K562 (cell line): ENCODE data around the gene ADAM15. TPM values are rescaled to one million over a fixed set of nuclear protein-coding genes. Genes with fewer than 3 reads are reported as not detected.

Source experiments
- ARID4B ChIP-seq: sonication (generic); formaldehyde crosslinking; IDR thresholded peaks from 2 replicates; pipeline ENCODE4 v1.8.0; 2022; ENCODE audit warnings: mild to moderate bottlenecking, missing genetic modification reagents
- CTBP1 ChIP-seq: fragments of 450-650 bp; IDR thresholded peaks from 2 replicates; pipeline ENCODE4 v1.6.1; 2016; ENCODE audit warnings: borderline replicate concordance
- CTCFL ChIP-seq: IDR thresholded peaks from 2 replicates; pipeline ENCODE4 v1.6.1; 2011; ENCODE audit warnings: borderline replicate concordance, low read depth, mild to moderate bottlenecking, moderate library complexity, low read length; ENCODE audit not compliant: insufficient read depth, poor library complexity, severe bottlenecking
- FOSL1 ChIP-seq: fragments of 200-800 bp; sonication (Bioruptor generic); conservative IDR thresholded peaks from 2 replicates; pipeline ENCODE4 v1.6.1; 2016; ENCODE audit warnings: missing genetic modification characterization, missing compliant biosample characterization
- FOXA3 ChIP-seq, 2 experiments: fragments of 450-650 bp in 1 of 2; sonication (generic) in 1 of 2; formaldehyde crosslinking; IDR thresholded peaks in 1 of 2; conservative IDR thresholded peaks in 1 of 2; 2 replicates each; pipeline versions ENCODE4 v1.4.0 to v1.8.0; 2020 to 2022; ENCODE audit warnings: mild to moderate bottlenecking in 2 of 2, missing genetic modification reagents in 1 of 2
- IRF2 ChIP-seq: sonication (generic); formaldehyde crosslinking; IDR thresholded peaks from 2 replicates; pipeline ENCODE4 v1.8.1; 2022; ENCODE audit warnings: mild to moderate bottlenecking, missing genetic modification reagents
- PCBP1 ChIP-seq: fragments of 200-400 bp; formaldehyde crosslinking; IDR thresholded peaks from 2 replicates; pipeline ENCODE4 v1.6.1; 2018; ENCODE audit warnings: mild to moderate bottlenecking, low read depth, low read length; ENCODE audit not compliant: poor library complexity, severe bottlenecking
- SNAPC5 ChIP-seq: fragments of 250-450 bp; sonication (Bioruptor Pico); IDR thresholded peaks from 2 replicates; pipeline ENCODE4 v1.8.0; 2021; ENCODE audit warnings: moderate library complexity, mild to moderate bottlenecking, inconsistent platforms
- SUPT5H ChIP-seq: fragments of 450-650 bp; IDR thresholded peaks from 2 replicates; pipeline ENCODE4 v1.6.1; 2016
- UBTF ChIP-seq, 2 experiments: IDR thresholded peaks; 2 replicates each; pipeline ENCODE4 v1.6.1; 2012; ENCODE audit warnings: improper control_type of control experiment in 2 of 2, low read depth in 2 of 2, low read length in 2 of 2, borderline replicate concordance in 1 of 2
- ZBTB7A ChIP-seq: IDR thresholded peaks from 2 replicates; pipeline ENCODE4 v1.6.1; 2011; ENCODE audit warnings: low read depth, mild to moderate bottlenecking, low read length, moderate library complexity, borderline replicate concordance; ENCODE audit not compliant: control insufficient read depth
- ZFP91 ChIP-seq: sonication (generic); formaldehyde crosslinking; IDR thresholded peaks from 2 replicates; pipeline ENCODE4 v1.8.0; 2022; ENCODE audit warnings: mild to moderate bottlenecking, missing genetic modification reagents
- ZNF324 ChIP-seq: fragments of 250-450 bp; sonication (Bioruptor Pico); IDR thresholded peaks from 2 replicates; pipeline ENCODE4 v1.4.0; 2020; ENCODE audit warnings: mild to moderate bottlenecking
- ZNF778 ChIP-seq: fragments of 450-650 bp; formaldehyde crosslinking; IDR thresholded peaks from 2 replicates; pipeline ENCODE4 v1.4.0; 2020; ENCODE audit warnings: mild to moderate bottlenecking, moderate library complexity
- ZNF79 ChIP-seq: fragments of 250-450 bp; sonication (Bioruptor Pico); IDR thresholded peaks from 2 replicates; pipeline ENCODE4 v1.4.0; 2020; ENCODE audit warnings: low read depth, mild to moderate bottlenecking, moderate library complexity
- ZSCAN29 ChIP-seq: fragments of 450-650 bp; IDR thresholded peaks from 2 replicates; pipeline ENCODE4 v1.6.1; 2017
- polyA plus RNA-seq, 8 experiments: library from polyadenylated mRNA; depleted of rRNA in 4 of 8; stranded (reverse) in 5 of 8; unstranded in 3 of 8; fragments of >200 nt; fragmentation: Nextera tagmentation in 2 of 8; fragmentation: Illumina TruSeq in 1 of 8; extraction: Ambion mirVana in 2 of 8; extraction: Trizol in 1 of 8; gene quantifications; 2 replicates each; pipeline versions ENCODE4 v1.2.1 to v1.2.3, GENCODE V29; 2011 to 2014; ENCODE audit warnings: inconsistent platforms in 1 of 8, missing spikeins in 1 of 8
- total RNA-seq, 7 experiments: library from RNA; depleted of rRNA in 6 of 7; stranded (reverse); fragments of >200 nt in 6 of 7; fragmentation: Illumina TruSeq in 2 of 7; extraction: Trizol in 2 of 7; gene quantifications; 2 replicates each; pipeline versions ENCODE4 v1.2.1 to v1.2.3, GENCODE V29; 2011 to 2021; ENCODE audit warnings: low replicate concordance in 1 of 7

Gene ADAM15
- total and polyA plus RNA-seq, 9 of the 15 experiments (the other 6 are each of a cell fraction or from before 2014, with no cell fraction given) = 0.69 to 72.3 (median 32.8) TPM

- peak; percentile 30; the same call in 1 of the 2 replicates for TF ChIP-seq ARID4B (CRISPR knock-in tag)
- TF ChIP-seq CTCFL = no peak
- TF ChIP-seq FOXA3 (CRISPR knock-in tag; conservative IDR thresholded peaks at IDR 0.05 in 1 of 2, IDR thresholded peaks at IDR 0.05 in 1 of 2) = 0 out of 4 replicates have a peak, but pooled peaks of 1 of the 2 experiments have one; percentile 37
- TF ChIP-seq SUPT5H = peak; percentile 50; the same call in 1 of the 2 replicates
- no peak for TF ChIP-seq SNAPC5 (CRISPR knock-in tag)
- no peak for TF ChIP-seq ZNF778 (CRISPR knock-in tag)
- no peak for TF ChIP-seq FOSL1 (tag)
- peak; percentile 57; the same call in 1 of the 2 replicates for TF ChIP-seq ZBTB7A
- TF ChIP-seq ZNF79 (CRISPR knock-in tag) = no peak
- no peak for TF ChIP-seq ZNF324
- no peak for TF ChIP-seq ZFP91 (CRISPR knock-in tag)
- no peak for TF ChIP-seq ZSCAN29
- TF ChIP-seq IRF2 (CRISPR knock-in tag) = no peak
- no peak for TF ChIP-seq PCBP1
- peak; percentile 67; the same call in 1 of the 2 replicates for TF ChIP-seq CTBP1
- no peak for TF ChIP-seq UBTF (IDR thresholded peaks at IDR 0.05; ENCODE audit: borderline replicate concordance in 1 of 2, low read depth in 2 of 2, low read length in 2 of 2)
Measured at GRCh38 chr1:155062702-155063411, 11.7 kb downstream of the ADAM15 start (continued).
